Fibroblast of lung (primary cell): Measurements from ENCODE around the gene MYRFL. TPM values are rescaled to one million over a fixed set of nuclear protein-coding genes. Genes with fewer than 3 reads are reported as not detected.

Experiments used
- DNase-seq, 2 donors: peaks; one replicate each; pipeline versions ENCODE4 v3.0.0 to v3.0.0-alpha.2; 2010; ENCODE audit warnings: low read depth in 2 of 2
- H2AFZ ChIP-seq: 2 replicates; pipeline ENCODE4 v1.5.1; 2012; ENCODE audit warnings: low read length, control low read depth, inconsistent platforms
- H3K27ac ChIP-seq: 2 replicates; pipeline ENCODE4 v1.5.1; 2011; ENCODE audit warnings: low read length, control low read depth; ENCODE audit not compliant: insufficient read depth
- H3K27me3 ChIP-seq: 2 replicates; pipeline ENCODE4 v1.5.1; 2011; ENCODE audit warnings: mild to moderate bottlenecking, low read length; ENCODE audit not compliant: control insufficient read depth, insufficient read depth
- H3K36me3 ChIP-seq: 2 replicates; pipeline ENCODE4 v1.5.1; 2011; ENCODE audit warnings: low read length; ENCODE audit not compliant: control insufficient read depth, insufficient read depth
- H3K4me1 ChIP-seq: 2 replicates; pipeline ENCODE4 v1.5.1; 2011; ENCODE audit warnings: low read length; ENCODE audit not compliant: control insufficient read depth, insufficient read depth; ENCODE audit errors: extremely low read depth
- H3K4me2 ChIP-seq: 2 replicates; pipeline ENCODE4 v1.5.1; 2011; ENCODE audit warnings: low read length, control low read depth; ENCODE audit not compliant: insufficient read depth; ENCODE audit errors: extremely low read depth
- H3K4me3 ChIP-seq, 4 experiments: fragments of 200-600 bp in 1 of 4; sonication (generic) in 1 of 4; replicated peaks in 1 of 4; 2 replicates each; pipeline ENCODE4 v1.5.1; 2011 to 2016; ENCODE audit warnings: low read length in 4 of 4, low read depth in 3 of 4, mild to moderate bottlenecking in 3 of 4, control low read depth in 2 of 4, inconsistent platforms in 1 of 4, mixed read lengths in 1 of 4; ENCODE audit not compliant: insufficient read depth in 1 of 4; ENCODE audit errors: control extremely low read depth in 1 of 4
- H3K79me2 ChIP-seq: 2 replicates; pipeline ENCODE4 v1.5.1; 2012; ENCODE audit warnings: mild to moderate bottlenecking, low read length, inconsistent platforms; ENCODE audit not compliant: control insufficient read depth, insufficient read depth
- H3K9ac ChIP-seq: 2 replicates; pipeline ENCODE4 v1.5.1; 2011; ENCODE audit warnings: mild to moderate bottlenecking, low read length, control low read depth; ENCODE audit not compliant: insufficient read depth
- H3K9me3 ChIP-seq: 2 replicates; pipeline ENCODE4 v1.5.1; 2012; ENCODE audit warnings: low read depth, low read length; ENCODE audit not compliant: control insufficient read depth, insufficient read depth
- H4K20me1 ChIP-seq: 2 replicates; pipeline ENCODE4 v1.5.1; 2011; ENCODE audit warnings: low read length; ENCODE audit not compliant: control insufficient read depth, insufficient read depth; ENCODE audit errors: extremely low read depth
- EZH2 ChIP-seq: IDR thresholded peaks from 2 replicates; pipeline ENCODE4 v1.5.1; 2012; ENCODE audit warnings: low read length, control low read depth, mild to moderate bottlenecking; ENCODE audit errors: missing control alignments
- polyA plus RNA-seq, 2 donors: library from polyadenylated mRNA; depleted of rRNA in 1 of 2; stranded (reverse) in 1 of 2; unstranded in 1 of 2; fragments of >200 nt; gene quantifications; 2 replicates each; pipeline ENCODE4 v1.2.1, GENCODE V29; 2011 to 2012; ENCODE audit warnings: missing spikeins in 1 of 2
- total RNA-seq: library from RNA; depleted of rRNA; stranded (reverse); fragments of >200 nt; gene quantifications from 2 replicates; pipeline ENCODE4 v1.2.1, GENCODE V29; 2014
- TF ChIP-seq, protein P1 (sequence below), 2 donors: IDR thresholded peaks in 1 of 2; conservative IDR thresholded peaks in 1 of 2; 1 replicate in 1 of 2; 2 replicates in 1 of 2; pipeline ENCODE4 v1.5.1; 2011 to 2012; ENCODE audit warnings: low read length in 2 of 2, control low read depth in 1 of 2, inconsistent platforms in 1 of 2, low read depth in 1 of 2, mild to moderate bottlenecking in 1 of 2

MYRFL gene
- total and polyA plus RNA-seq, 2 donors (not counting 1 experiment from before 2014, with no cell fraction given), result not detected

DNA sequence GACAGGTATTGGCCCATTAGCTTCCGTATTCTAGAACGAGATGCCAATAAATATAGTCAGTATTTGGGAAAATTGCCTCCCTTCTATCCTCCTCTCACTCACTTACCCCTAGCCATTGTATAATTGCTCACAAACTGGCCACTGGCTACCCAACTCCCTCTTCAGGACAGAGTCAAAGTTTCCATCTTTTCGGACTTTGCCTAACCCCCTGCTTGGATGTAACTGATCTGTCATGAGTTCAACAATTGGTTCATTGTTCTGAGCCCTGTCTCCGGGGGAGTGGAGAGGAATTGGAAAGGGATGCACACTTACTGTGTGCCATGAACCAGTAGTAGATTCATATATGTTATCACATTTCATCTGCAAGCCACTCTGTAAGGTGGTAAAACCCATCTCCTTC lies 12.2 kb downstream of the MYRFL start:
- TF ChIP-seq, protein P1, sequence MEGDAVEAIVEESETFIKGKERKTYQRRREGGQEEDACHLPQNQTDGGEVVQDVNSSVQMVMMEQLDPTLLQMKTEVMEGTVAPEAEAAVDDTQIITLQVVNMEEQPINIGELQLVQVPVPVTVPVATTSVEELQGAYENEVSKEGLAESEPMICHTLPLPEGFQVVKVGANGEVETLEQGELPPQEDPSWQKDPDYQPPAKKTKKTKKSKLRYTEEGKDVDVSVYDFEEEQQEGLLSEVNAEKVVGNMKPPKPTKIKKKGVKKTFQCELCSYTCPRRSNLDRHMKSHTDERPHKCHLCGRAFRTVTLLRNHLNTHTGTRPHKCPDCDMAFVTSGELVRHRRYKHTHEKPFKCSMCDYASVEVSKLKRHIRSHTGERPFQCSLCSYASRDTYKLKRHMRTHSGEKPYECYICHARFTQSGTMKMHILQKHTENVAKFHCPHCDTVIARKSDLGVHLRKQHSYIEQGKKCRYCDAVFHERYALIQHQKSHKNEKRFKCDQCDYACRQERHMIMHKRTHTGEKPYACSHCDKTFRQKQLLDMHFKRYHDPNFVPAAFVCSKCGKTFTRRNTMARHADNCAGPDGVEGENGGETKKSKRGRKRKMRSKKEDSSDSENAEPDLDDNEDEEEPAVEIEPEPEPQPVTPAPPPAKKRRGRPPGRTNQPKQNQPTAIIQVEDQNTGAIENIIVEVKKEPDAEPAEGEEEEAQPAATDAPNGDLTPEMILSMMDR (conservative IDR thresholded peaks at IDR 0.05 in 1 of 2, IDR thresholded peaks at IDR 0.05 in 1 of 2; ENCODE audit: low read depth in 1 of 2, low read length in 2 of 2), result no peak
- TF ChIP-seq EZH2, result no peak
- no peak overlapping the region for H3K9ac ChIP-seq
- no peak overlapping the region for H3K4me3 ChIP-seq
- no peaks in the 10 kb centered on the region for H3K27me3 ChIP-seq
- H3K4me1 ChIP-seq, result no peaks in the 10 kb centered on the region
- no peaks in the 10 kb centered on the region for H3K9me3 ChIP-seq
- H3K27ac ChIP-seq, result no peak overlapping the region
- no peak overlapping the region for H3K4me2 ChIP-seq
- no peak for DNase-seq
- H3K79me2 ChIP-seq, result no peaks in the 10 kb centered on the region
- H2AFZ ChIP-seq, result no peak overlapping the region
- H4K20me1 ChIP-seq, result no peaks in the 10 kb centered on the region
- no peaks in the 10 kb centered on the region for H3K36me3 ChIP-seq

DNA sequence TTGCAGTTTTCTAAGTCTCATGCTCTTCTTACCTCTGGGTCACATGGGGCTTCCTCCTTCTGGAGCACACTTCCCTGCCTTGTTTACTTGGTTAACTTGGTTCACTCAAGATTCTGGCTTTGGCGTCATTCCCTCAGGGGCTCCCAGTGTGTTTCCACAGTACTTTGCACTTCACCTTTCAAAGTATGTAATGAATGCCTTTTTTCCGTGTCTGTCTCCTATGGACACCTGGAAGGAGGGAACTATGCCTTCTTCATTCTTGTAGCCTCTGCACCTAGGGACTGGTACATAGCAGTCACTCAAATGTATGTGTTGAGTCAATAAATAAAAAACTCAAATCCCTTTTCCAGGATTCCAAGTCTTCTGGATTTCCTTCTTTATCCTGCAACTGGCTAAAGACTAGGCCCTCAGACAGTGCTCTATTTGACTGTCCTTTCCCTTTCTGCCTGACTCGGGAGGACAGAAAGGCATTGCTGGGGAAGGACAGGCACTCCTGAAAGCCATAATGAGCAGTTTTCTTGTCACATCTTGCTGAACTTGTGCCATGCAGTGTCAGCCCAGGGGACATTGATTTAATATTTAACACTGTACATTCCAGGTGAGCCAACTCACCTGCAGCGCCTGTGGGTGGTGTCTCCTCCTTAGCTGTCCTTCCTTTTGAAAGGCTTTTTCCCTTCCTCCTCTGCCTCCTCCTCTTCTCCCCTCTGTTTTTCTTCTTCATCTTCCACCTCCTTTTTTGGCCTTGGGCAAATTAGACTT lies 12.8 kb downstream of the MYRFL start:
- TF ChIP-seq, protein P1 (conservative IDR thresholded peaks at IDR 0.05 in 1 of 2, IDR thresholded peaks at IDR 0.05 in 1 of 2; ENCODE audit: low read depth in 1 of 2, low read length in 2 of 2), result no peak
- TF ChIP-seq EZH2, result no peak

DNA sequence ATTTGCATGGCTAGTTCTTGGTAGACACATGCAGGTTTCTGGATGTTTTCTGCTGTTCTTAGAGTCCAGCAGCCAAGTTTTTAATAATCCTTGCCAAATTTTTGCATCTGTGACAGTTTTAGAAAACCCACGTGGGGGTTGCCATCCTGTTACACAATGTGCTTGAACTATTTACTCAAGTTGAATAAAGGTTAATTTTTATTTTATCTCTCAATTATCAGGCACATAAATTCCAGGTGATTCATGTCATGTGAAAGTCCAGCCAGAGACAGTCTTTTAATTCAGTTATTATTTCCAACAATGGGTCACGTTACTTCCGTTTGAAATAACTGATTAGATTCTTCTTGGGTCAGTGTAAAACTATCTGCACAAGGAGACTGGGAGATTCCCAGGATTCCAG lies 15.7 kb downstream of the MYRFL start:
- TF ChIP-seq, protein P1 (conservative IDR thresholded peaks at IDR 0.05 in 1 of 2, IDR thresholded peaks at IDR 0.05 in 1 of 2; ENCODE audit: low read depth in 1 of 2, low read length in 2 of 2), result no peak
- no peak for TF ChIP-seq EZH2
- Histone ChIP-seq H2AFZ (no peak overlapping the region), H3K36me3 (no peaks in the 10 kb centered on the region), H3K79me2 (no peaks in the 10 kb centered on the region), H3K4me1 (no peaks in the 10 kb centered on the region), H3K27ac (no peak overlapping the region), H3K27me3 (no peaks in the 10 kb centered on the region), H3K4me2 (no peak overlapping the region), H3K9me3 (no peaks in the 10 kb centered on the region), H3K9ac (no peak overlapping the region), H4K20me1 (no peaks in the 10 kb centered on the region), H3K4me3 (no peak overlapping the region)
- DNase-seq, result peak in 1 of 2 donors; percentile 9

More for the DNA sequence above, 12.8 kb downstream of the MYRFL start:
- no peak overlapping the region for H3K4me3 ChIP-seq
- H3K9me3 ChIP-seq, result no peaks in the 10 kb centered on the region
- H2AFZ ChIP-seq, result no peak overlapping the region
- H3K4me1 ChIP-seq, result no peaks in the 10 kb centered on the region
- no peaks in the 10 kb centered on the region for H3K79me2 ChIP-seq
- no peak overlapping the region for H3K9ac ChIP-seq
- DNase-seq, result no peak
- no peak overlapping the region for H3K4me2 ChIP-seq
- H3K27ac ChIP-seq, result no peak overlapping the region
- H3K36me3 ChIP-seq, result no peaks in the 10 kb centered on the region
- H3K27me3 ChIP-seq, result no peaks in the 10 kb centered on the region
- H4K20me1 ChIP-seq, result no peaks in the 10 kb centered on the region
